ENCODE measurements around the gene EXOC4.
"Not testable (repeated sequence)": the region's sequence is repeated elsewhere in the genome, so short reads cannot be mapped to it uniquely, and the experiment has no call there.

Gene EXOC4

GRCh38 chr7:133303931-133304330 lies 51.1 kb downstream of the EXOC4 start:
- Histone ChIP-seq H3K4me1 (ENCODE audit: insufficient read depth, low read length) (no peaks in the 10 kb centered on the region), H3K9me3 (ENCODE audit: low read length) (no peaks in the 10 kb centered on the region), H3K27me3 (ENCODE audit: insufficient read depth, low read length) (no peaks in the 10 kb centered on the region), H3K4me3 (ENCODE audit: low read length) (no peak overlapping the region), H3K36me3 (ENCODE audit: insufficient read depth, low read length) (peaks cover 30% of the 10 kb centered on the region), H2AFZ (ENCODE audit: low read depth, low read length) (no peak overlapping the region)

- no peak overlapping the region for H3K4me3 ChIP-seq (ENCODE audit: low read length)
- peaks cover 43% of the 10 kb centered on the region for H3K36me3 ChIP-seq (ENCODE audit: insufficient read depth, low read length)
- no peak overlapping the region for H2AFZ ChIP-seq (ENCODE audit: low read depth, low read length)
- H3K27me3 ChIP-seq (ENCODE audit: insufficient read depth, low read length) = no peaks in the 10 kb centered on the region
- H3K9me3 ChIP-seq (ENCODE audit: low read length) = no peaks in the 10 kb centered on the region
- H3K4me1 ChIP-seq (ENCODE audit: insufficient read depth, low read length) = no peaks in the 10 kb centered on the region
Measured at GRCh38 chr7:133309333-133309732, 56.5 kb downstream of the EXOC4 start.

- H3K4me3 ChIP-seq (ENCODE audit: low read length) = no peak overlapping the region
- H3K4me1 ChIP-seq (ENCODE audit: insufficient read depth, low read length) = no peaks in the 10 kb centered on the region
- H2AFZ ChIP-seq (ENCODE audit: low read depth, low read length) = no peak overlapping the region
- H3K27me3 ChIP-seq (ENCODE audit: insufficient read depth, low read length) = no peaks in the 10 kb centered on the region
- H3K36me3 ChIP-seq (ENCODE audit: insufficient read depth, low read length) = peaks cover 43% of the 10 kb centered on the region
- peaks cover 2% of the 10 kb centered on the region for H3K9me3 ChIP-seq (ENCODE audit: low read length)
Measured at GRCh38 chr7:133310232-133310862, 57.5 kb downstream of the EXOC4 start.

GRCh38 chr7:133313575-133313974 lies 60.7 kb downstream of the EXOC4 start:
- H3K27me3 ChIP-seq (ENCODE audit: insufficient read depth, low read length) = no peaks in the 10 kb centered on the region
- H3K9me3 ChIP-seq (ENCODE audit: low read length) = peaks cover 2% of the 10 kb centered on the region
- H3K4me1 ChIP-seq (ENCODE audit: insufficient read depth, low read length) = no peaks in the 10 kb centered on the region
- H3K36me3 ChIP-seq (ENCODE audit: insufficient read depth, low read length) = peaks cover 17% of the 10 kb centered on the region
- no peak overlapping the region for H2AFZ ChIP-seq (ENCODE audit: low read depth, low read length)
- H3K4me3 ChIP-seq (ENCODE audit: low read length) = no peak overlapping the region

- Histone ChIP-seq H3K27me3 (ENCODE audit: insufficient read depth, low read length) (no peaks in the 10 kb centered on the region), H2AFZ (ENCODE audit: low read depth, low read length) (no peak overlapping the region), H3K36me3 (ENCODE audit: insufficient read depth, low read length) (peaks cover 12% of the 10 kb centered on the region), H3K4me1 (ENCODE audit: insufficient read depth, low read length) (no peaks in the 10 kb centered on the region), H3K4me3 (ENCODE audit: low read length) (no peak overlapping the region), H3K9me3 (ENCODE audit: low read length) (peaks cover 2% of the 10 kb centered on the region)
Measured at GRCh38 chr7:133314084-133314483, 61.2 kb downstream of the EXOC4 start.

- Histone ChIP-seq H2AFZ (ENCODE audit: low read depth, low read length) (no peak overlapping the region), H3K4me3 (ENCODE audit: low read length) (no peak overlapping the region), H3K9me3 (ENCODE audit: low read length) (peaks cover 6% of the 10 kb centered on the region), H3K27me3 (ENCODE audit: insufficient read depth, low read length) (no peaks in the 10 kb centered on the region), H3K4me1 (ENCODE audit: insufficient read depth, low read length) (no peaks in the 10 kb centered on the region), H3K36me3 (ENCODE audit: insufficient read depth, low read length) (peaks cover 14% of the 10 kb centered on the region)
Measured at GRCh38 chr7:133315332-133316040, 62.6 kb downstream of the EXOC4 start.

- Histone ChIP-seq H2AFZ (ENCODE audit: low read depth, low read length) (no peak overlapping the region), H3K36me3 (ENCODE audit: insufficient read depth, low read length) (peaks cover 7% of the 10 kb centered on the region), H3K9me3 (ENCODE audit: low read length) (peaks cover 6% of the 10 kb centered on the region), H3K4me3 (ENCODE audit: low read length) (no peak overlapping the region), H3K4me1 (ENCODE audit: insufficient read depth, low read length) (no peaks in the 10 kb centered on the region), H3K27me3 (ENCODE audit: insufficient read depth, low read length) (no peaks in the 10 kb centered on the region)
Measured at GRCh38 chr7:133319842-133320241, 67.0 kb downstream of the EXOC4 start.

- Histone ChIP-seq H3K27me3 (ENCODE audit: insufficient read depth, low read length) (no peaks in the 10 kb centered on the region), H3K4me3 (ENCODE audit: low read length) (no peak overlapping the region), H2AFZ (ENCODE audit: low read depth, low read length) (no peak overlapping the region), H3K4me1 (ENCODE audit: insufficient read depth, low read length) (no peaks in the 10 kb centered on the region), H3K36me3 (ENCODE audit: insufficient read depth, low read length) (peaks cover 7% of the 10 kb centered on the region), H3K9me3 (ENCODE audit: low read length) (peaks cover 4% of the 10 kb centered on the region)
Measured at GRCh38 chr7:133320891-133321290, 68.0 kb downstream of the EXOC4 start.

GRCh38 chr7:133321366-133321765 lies 68.5 kb downstream of the EXOC4 start:
- not testable (repeated sequence) for H3K4me1 ChIP-seq (ENCODE audit: insufficient read depth, low read length); H2AFZ ChIP-seq (ENCODE audit: low read depth, low read length); H3K4me3 ChIP-seq (ENCODE audit: low read length); H3K9me3 ChIP-seq (ENCODE audit: low read length); H3K27me3 ChIP-seq (ENCODE audit: insufficient read depth, low read length); H3K36me3 ChIP-seq (ENCODE audit: insufficient read depth, low read length)

- not testable (repeated sequence) for H3K27me3 ChIP-seq (ENCODE audit: insufficient read depth, low read length); H3K4me3 ChIP-seq (ENCODE audit: low read length); H2AFZ ChIP-seq (ENCODE audit: low read depth, low read length); H3K4me1 ChIP-seq (ENCODE audit: insufficient read depth, low read length); H3K36me3 ChIP-seq (ENCODE audit: insufficient read depth, low read length); H3K9me3 ChIP-seq (ENCODE audit: low read length)
Measured at GRCh38 chr7:133326745-133327144, 73.9 kb downstream of the EXOC4 start.

- H3K36me3 ChIP-seq (ENCODE audit: insufficient read depth, low read length); H3K9me3 ChIP-seq (ENCODE audit: low read length); H3K4me1 ChIP-seq (ENCODE audit: insufficient read depth, low read length); H3K27me3 ChIP-seq (ENCODE audit: insufficient read depth, low read length); H3K4me3 ChIP-seq (ENCODE audit: low read length); H2AFZ ChIP-seq (ENCODE audit: low read depth, low read length): not testable (repeated sequence)
Measured at GRCh38 chr7:133328021-133328420, 75.1 kb downstream of the EXOC4 start.

GRCh38 chr7:133330085-133330484 lies 77.2 kb downstream of the EXOC4 start:
- Histone ChIP-seq H2AFZ (ENCODE audit: low read depth, low read length) (no peak overlapping the region), H3K36me3 (ENCODE audit: insufficient read depth, low read length) (peaks cover 5% of the 10 kb centered on the region), H3K27me3 (ENCODE audit: insufficient read depth, low read length) (no peaks in the 10 kb centered on the region), H3K4me3 (ENCODE audit: low read length) (no peak overlapping the region), H3K9me3 (ENCODE audit: low read length) (peaks cover 9% of the 10 kb centered on the region), H3K4me1 (ENCODE audit: insufficient read depth, low read length) (peaks cover 2% of the 10 kb centered on the region)

- no peaks in the 10 kb centered on the region for H3K27me3 ChIP-seq (ENCODE audit: insufficient read depth, low read length)
- peaks cover 2% of the 10 kb centered on the region for H3K4me1 ChIP-seq (ENCODE audit: insufficient read depth, low read length)
- H2AFZ ChIP-seq (ENCODE audit: low read depth, low read length) = no peak overlapping the region
- H3K36me3 ChIP-seq (ENCODE audit: insufficient read depth, low read length) = peaks cover 2% of the 10 kb centered on the region
- no peak overlapping the region for H3K4me3 ChIP-seq (ENCODE audit: low read length)
- H3K9me3 ChIP-seq (ENCODE audit: low read length) = peaks cover 3% of the 10 kb centered on the region
Measured at GRCh38 chr7:133331861-133332260, 79.0 kb downstream of the EXOC4 start.

GRCh38 chr7:133339772-133340171 lies 86.9 kb downstream of the EXOC4 start:
- Histone ChIP-seq H3K9me3 (ENCODE audit: low read length) (no peaks in the 10 kb centered on the region), H2AFZ (ENCODE audit: low read depth, low read length) (no peak overlapping the region), H3K27me3 (ENCODE audit: insufficient read depth, low read length) (no peaks in the 10 kb centered on the region), H3K4me3 (ENCODE audit: low read length) (no peak overlapping the region), H3K36me3 (ENCODE audit: insufficient read depth, low read length) (no peaks in the 10 kb centered on the region), H3K4me1 (ENCODE audit: insufficient read depth, low read length) (no peaks in the 10 kb centered on the region)
